Activated T-helper 1 cell treated with anti-CD3 and anti-CD28 coated beads, Interleukin-2, amount 50 U/mL, for 16 hours (primary cell): ENCODE results near the gene MINDY4.

Source experiments
- DNase-seq, 2 donors: peaks; one replicate each; pipeline ENCODE4 v3.0.0-alpha.2; 2020; ENCODE audit warnings: low read depth in 1 of 2, low spot score in 1 of 2

MINDY4 gene

GRCh38 chr7:30772984-30773383 lies 1.8 kb downstream of the MINDY4 start:
- no peak for DNase-seq

GRCh38 chr7:30775992-30776391 lies 4.8 kb downstream of the MINDY4 start:
- DNase-seq: no peak

- no peak for DNase-seq
These were observed 5.8 kb downstream of the MINDY4 start for GRCh38 chr7:30776971-30777370.

GRCh38 chr7:30778255-30779025 lies 7.2 kb downstream of the MINDY4 start:
- DNase-seq: no peak

GRCh38 chr7:30779574-30779973 lies 8.4 kb downstream of the MINDY4 start:
- DNase-seq: no peak

GRCh38 chr7:30780941-30781340 lies 9.7 kb downstream of the MINDY4 start:
- DNase-seq: no peak

GRCh38 chr7:30782690-30783089 lies 11.5 kb downstream of the MINDY4 start:
- DNase-seq: no peak

- DNase-seq: no peak
These were observed 14.6 kb downstream of the MINDY4 start for GRCh38 chr7:30785786-30786185.

GRCh38 chr7:30787486-30787885 lies 16.3 kb downstream of the MINDY4 start:
- no peak for DNase-seq

- DNase-seq: no peak
These were observed 17.6 kb downstream of the MINDY4 start for GRCh38 chr7:30788640-30789333.

GRCh38 chr7:30789334-30789711 lies 18.1 kb downstream of the MINDY4 start:
- DNase-seq: no peak

- DNase-seq: no peak
These were observed 19.1 kb downstream of the MINDY4 start for GRCh38 chr7:30790356-30790755.

- no peak for DNase-seq
These were observed 19.9 kb downstream of the MINDY4 start for GRCh38 chr7:30791114-30791513.

GRCh38 chr7:30795161-30795948 lies 24.1 kb downstream of the MINDY4 start:
- DNase-seq: no peak

- DNase-seq: no peak
These were observed 25.1 kb downstream of the MINDY4 start for GRCh38 chr7:30796105-30796869.

- DNase-seq: no peak
These were observed 26.2 kb downstream of the MINDY4 start for GRCh38 chr7:30797176-30798040.

GRCh38 chr7:30799206-30799975 lies 28.2 kb downstream of the MINDY4 start:
- DNase-seq: no peak

- DNase-seq: no peak
These were observed 28.9 kb downstream of the MINDY4 start for GRCh38 chr7:30799976-30800661.

- no peak for DNase-seq
These were observed 29.6 kb downstream of the MINDY4 start for GRCh38 chr7:30800785-30801252.
